Inflammatory macrophage treated with lipopolysaccharide for 1 hour (primary cell): ENCODE measurements around the gene CDC40.

Source experiments
- DNase-seq, 2 donors: peaks; one replicate each; pipeline ENCODE4 v3.0.0-alpha.2; 2020 to 2022

The CDC40 gene

DNA sequence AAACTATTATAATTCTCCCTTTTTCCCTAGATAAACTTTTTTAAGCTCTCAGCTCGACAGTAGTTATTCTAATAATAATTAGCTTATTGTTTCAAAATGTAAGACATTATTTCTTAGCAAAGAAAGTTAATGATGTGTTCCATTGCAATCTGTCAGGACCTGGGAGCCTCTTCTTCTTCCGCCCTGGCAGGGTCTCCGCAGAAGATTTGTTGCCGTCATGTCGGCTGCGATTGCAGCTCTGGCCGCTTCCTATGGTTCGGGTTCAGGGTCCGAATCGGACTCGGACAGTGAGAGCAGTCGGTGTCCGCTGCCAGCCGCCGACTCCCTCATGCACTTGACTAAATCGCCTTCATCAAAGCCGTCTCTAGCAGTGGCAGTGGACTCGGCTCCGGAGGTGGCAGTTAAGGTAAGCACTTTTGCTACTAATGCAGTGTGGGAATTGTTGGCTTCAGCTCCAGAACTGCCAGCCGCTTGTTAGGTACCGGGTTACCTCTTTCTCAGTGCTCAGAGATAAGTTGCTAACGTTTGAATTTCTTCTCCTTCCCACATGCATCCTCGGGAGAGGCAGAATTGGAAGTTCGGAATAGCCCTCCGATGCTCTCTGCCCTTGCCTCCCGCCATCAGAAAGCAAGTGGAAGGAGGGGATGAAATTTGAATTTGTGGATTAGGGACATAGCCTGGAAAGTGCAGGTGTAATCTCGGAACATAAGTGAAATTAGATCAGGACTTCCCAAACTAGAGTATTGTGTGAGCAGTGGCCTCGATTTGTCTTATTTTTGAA lies at the start of gene CDC40:
CDC40 (plus strand) TSS at position 200 of the 781 bp plus-strand sequence; CDS start at position 218, 18 bp downstream.
- no peak for DNase-seq

DNA sequence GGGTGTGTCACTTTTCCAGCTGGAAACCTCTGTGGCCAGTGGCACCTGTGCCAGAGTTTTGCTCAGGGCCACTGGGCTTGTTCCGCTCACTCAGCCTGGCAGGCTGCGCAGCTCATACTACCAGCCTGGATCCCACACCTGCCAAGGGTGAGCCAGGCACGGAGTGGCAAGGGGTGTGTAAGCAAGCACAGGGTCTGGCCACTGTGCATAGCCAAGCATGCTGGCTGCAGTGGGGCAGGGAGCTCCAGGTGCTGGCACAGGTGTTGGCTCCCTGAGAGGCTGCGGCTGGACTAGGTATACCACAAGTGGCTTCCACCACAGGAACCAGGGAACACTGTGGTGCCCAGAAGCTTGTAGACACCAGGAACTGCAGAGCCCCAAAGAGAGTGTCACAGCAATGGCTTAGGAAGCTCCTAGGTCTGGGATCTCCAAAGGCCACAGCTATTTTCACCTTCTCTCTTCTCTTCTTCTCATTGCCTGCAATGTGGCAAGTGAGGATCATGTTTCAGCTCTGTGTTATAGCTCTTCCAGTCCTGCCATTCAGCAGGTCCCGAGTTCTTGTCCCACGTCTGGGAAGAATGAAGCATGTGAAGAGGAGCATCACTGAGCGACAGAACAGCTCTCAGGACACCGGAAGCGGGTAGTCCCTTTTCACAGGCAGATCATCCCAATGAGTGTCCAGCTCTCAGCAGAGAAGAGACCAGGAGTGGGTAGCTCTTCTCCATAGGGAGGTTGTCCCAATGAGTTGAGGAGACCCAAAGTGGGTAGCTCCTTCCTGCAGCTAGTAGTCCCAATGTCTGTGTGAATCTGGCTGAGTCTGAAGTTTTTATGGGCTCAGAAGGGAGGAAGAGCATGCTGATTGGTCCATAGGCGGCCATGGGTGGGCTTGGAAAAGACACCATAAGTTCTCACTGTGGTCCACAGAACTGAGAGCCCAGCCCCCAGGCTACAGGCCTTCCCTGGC lies 42.0 kb upstream of the CDC40 start:
- no peak for DNase-seq

DNA sequence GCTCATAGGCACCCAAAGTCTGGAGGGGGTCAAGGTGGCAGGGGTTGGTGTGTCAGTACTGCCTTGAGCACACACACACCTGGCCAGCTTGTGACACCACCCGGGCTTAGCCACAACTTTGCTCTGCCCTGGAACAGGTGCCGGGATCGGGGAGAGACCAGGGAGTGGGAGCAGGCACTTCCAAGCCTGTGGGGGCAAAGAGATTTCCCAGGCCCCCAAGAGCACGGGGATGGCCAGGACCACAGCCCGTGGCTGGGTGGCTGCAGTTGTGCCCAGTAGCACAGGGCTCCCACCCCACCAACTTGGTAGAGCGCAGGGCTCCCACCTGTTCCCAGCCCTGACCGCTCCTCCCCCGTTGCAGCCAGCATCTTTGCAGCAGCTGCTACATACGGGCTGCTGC lies 41.2 kb upstream of the CDC40 start:
- no peak for DNase-seq

DNA sequence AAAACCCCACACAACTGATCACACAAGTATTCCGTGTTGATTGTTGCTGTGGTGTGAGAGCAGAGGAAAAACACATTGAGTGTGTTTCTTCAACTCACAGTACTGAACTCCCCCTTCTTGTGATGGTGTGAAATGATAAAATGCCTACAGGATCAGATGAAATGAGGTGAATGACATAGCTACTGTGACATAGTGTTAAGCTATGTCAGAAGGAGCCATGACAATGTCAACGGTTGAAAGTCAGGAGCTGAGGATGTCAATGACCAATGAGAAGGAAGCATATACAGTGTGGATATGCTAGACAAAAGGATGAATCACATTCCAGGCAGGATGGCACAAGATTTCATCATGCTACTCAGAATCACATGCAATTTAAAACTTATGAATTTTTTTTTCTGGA lies 39.6 kb upstream of the CDC40 start:
- no peak for DNase-seq

DNA sequence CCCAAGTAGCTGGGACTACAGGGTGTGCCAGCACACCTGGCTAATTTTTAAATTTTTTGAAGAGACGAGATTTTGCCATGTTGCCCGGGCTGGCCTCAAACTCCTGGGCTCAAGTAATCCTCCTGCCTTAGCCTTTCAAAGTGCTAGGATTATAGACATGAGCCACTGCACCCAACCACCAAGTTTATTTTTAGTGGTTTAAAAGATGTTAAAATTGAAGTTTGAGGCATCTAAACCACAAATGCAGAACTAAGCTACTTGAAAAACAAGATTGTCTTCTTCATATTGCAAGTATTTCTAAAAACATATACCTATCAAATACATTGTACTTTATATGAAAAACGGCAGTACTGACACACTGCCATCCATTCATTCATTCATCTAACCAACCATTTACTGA lies 32.4 kb upstream of the CDC40 start:
- no peak for DNase-seq

DNA sequence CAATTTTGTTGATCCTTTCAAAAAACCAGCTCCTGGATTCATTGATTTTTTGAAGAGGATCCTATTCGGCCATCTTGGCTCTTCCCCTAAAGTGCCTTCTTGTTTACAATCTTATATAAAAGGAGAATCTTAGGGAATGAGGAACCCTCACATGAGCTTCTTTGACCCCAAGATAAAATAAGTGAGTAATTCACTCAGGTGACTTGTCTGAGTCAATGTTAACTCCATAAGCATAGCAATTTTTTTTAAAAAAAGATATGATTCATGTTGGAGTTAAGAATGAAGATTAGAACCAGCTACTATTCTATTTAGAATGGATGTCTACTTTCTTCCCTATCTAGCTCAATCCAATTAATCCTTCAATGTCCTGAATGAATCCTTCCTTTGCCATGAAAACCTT lies 21.7 kb upstream of the CDC40 start:
- no peak for DNase-seq

DNA sequence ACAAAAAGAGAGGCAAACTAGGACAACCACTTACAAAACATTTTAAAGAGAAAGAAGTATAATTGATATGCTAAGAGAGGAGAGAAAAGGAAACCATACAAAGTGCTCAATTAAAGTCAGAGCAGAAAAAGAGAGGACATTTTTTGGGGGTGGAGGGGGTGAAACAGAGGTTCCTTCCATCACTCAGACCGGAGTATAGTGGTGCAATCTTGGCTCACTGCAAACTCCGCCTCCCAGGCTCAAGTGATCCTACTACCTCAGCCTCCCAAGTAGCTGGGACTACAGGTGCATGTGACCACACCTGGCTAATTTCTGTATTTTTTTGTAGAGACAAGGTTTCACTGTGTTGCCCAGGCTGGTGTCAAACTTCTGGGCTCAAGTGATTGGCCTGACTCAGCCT lies 10.1 kb upstream of the CDC40 start:
- no peak for DNase-seq

DNA sequence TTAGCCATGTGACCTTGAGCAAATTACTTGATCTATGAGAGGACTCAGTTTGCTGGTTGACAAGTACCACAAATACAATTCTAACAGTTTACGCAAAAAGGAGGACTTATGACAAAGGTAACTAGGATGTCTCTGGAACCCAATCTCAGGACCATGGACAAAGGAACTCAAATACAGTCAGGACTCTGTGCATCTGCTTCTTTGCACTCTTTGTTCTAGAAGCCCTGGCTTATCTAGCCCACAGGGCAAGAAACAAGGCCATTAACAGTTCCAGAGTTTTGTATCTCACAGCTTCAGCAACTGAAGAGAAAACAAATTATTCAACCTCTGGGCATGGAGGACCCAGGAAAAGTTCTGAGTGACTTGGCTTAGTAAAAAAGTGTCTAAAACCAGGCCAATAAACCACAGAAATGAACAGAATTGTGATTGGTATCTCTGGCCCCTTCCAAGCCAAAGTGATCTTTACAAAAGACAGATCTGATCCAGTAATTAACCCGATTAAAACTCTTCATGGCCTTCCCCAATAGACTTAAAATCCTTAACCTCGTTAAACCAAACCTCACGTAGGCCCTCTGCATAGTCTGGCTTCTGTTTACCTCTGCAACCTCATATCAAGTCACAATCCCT lies 6.6 kb upstream of the CDC40 start:
- no peak for DNase-seq

DNA sequence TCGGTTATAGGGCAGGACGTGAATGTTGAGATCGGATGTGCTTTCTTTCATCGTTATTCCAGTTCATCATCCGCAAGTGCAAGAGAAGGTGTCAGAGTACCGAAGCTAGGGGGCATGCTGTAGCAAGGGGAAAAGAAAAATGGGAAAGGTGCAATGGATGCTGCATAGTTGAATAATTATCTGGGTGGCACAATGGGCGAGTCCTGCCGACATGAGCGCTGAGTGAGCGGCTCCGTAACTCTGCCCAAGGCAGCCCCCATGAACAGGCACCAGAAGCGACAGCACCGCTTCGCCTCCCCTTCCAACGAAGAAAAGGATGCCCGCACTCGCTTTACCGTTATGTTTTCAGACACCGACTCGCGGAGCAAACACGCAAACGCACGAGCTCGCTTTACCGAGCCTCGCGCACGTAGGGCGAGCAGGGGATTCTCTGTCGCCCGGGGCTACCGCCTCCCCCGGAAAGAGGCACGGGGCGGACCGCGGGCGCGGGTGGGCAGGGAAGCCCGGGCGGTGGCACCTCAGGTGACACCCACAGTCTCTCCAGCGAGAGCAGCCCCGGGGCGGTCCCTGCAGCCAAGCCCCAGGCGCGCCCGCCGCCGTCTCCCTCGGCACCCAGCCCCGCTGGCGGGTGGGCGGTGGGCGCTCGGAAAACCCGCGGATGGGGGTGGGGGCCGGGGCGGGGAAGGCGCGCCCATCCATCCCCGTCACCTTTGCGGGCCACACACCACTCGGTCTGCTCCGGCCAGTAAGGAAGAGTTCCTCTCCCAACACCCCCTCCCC lies 1.4 kb upstream of the CDC40 start:
- DNase-seq = peak; percentile 9 to 23

DNA sequence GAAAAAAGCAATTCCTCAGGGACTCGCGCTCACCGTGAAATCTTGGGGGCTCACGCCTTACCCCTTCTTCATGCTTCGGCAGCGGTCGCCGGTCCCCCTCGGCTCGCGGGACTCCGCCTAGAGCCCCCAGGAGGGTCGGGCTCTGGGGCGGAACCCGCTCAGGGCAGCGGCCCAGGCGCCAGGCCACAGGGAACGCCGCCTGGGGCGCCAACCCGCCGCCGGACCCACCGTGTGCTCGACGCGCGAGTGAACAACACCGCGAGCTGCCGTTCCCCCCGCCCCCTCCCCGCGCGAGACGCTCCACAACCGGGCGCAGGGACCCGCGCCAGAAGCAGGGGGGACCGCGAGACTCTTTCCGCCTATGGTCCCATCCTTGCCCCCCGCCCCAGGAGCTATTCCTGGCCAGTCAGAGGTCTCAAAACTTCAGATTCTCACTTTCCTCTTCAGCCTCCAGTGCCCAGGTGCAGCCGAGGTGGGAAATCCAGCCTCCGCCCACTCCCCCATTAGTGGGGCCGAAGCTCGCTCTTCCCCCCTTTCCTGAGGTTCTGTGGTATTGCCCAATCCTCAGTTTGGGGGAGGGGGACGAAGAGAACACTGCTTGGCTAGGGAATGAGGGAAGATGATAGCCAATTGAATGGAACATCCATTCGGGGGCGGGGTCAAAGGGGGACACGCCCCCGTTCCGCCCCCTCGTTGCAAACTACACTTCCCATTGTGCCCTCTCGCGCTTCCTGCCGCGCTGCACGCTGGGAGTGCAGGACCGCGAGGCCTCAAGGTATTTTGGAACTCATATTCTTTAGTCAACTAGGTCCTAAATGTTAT lies 610 bp upstream of the CDC40 start, which contains the start of gene WASF1:
WASF1 (minus strand) TSS at position 265 of the 822 bp plus-strand sequence. CDS start 52,069 bp downstream, outside the sequence.
- peak; percentile 92 to 97 for DNase-seq

DNA sequence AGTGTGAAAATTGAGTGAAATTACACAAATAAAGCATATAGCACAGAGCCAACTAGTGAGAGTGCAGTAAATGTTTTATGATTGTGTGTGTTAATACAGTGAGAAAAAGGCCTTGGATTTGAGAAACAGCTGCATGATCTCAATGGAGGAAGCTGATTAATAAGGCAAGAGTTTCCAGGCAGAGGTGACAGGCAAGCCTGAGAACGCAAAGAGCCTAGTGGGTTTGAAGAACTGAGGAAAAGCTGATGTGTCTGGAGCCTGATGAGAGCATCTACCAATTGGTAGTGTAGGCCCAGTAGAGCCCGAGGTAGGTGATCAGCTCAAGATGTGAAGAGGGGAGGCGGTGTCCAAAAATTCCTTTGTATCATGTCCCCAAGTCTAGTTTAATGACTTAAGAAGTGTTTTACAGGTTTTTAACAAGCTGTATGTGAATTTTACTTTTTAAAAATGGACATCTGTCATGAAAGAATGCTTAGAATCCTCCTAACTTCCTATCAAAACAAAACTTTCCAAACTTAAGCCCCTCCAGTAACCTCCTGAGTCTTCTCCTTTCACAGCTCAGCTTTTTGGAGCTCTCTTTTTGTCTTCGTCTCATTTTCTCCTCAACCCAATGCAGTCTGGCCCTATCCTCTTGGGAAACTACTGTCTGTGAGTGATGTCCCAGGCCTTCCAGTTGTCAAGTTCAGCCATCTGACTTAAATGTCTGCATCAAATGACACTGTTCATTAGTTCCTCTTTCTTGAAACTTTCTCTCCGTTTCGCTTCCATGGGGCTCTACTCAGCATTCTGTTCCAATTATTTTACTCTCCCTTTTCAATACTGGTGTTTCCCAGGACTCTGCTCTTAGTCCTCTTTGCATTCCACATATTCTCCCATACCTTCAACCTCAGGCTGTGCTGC lies 1.2 kb downstream of the CDC40 start:
- peak; percentile 62 to 63 for DNase-seq

DNA sequence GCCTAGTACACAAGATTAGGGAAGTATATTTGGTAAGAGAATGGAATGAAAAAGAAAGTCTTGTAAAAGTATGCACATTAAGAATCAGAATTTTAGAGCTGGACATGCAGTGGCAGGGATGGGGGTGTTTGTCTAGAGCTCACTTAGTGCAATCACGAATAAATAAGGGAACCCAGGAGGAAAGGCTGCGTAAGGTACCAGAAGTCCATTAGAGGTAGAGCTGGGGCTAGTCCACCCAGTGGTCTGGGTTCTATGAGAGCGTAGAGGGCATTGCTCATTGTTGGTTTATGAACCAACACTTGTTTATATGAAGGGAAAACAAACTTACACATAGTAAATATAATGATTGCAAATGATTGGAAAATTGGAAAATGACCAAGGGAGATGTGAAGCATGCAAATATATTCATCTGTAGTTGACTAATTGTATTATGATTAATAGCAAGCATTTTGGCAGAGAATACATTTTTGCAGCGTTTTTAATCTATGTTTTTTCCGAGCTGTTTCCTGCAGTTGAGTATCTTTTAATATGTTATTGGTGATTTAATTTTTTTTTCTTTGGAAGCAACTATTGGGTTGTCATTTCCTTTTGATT lies 3.2 kb downstream of the CDC40 start:
- no peak for DNase-seq

DNA sequence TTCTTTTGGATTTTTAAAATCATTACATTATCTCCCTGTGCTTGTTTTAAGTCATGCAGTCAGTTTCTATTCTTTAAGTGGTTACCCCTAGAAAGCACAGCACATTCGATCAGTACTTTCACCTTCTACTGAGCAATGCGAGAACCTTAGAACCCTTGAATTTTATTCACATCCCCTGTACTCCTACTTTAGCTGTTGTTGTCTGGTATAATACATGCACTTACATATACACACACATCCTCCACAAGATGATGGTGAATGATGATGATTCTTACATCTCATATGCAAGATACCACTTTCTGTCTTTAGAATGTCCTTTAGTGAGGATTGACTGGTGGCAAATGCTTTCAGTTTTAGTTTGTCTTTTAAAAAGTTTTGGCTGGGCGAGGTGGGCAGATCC lies 5.7 kb downstream of the CDC40 start:
- no peak for DNase-seq

DNA sequence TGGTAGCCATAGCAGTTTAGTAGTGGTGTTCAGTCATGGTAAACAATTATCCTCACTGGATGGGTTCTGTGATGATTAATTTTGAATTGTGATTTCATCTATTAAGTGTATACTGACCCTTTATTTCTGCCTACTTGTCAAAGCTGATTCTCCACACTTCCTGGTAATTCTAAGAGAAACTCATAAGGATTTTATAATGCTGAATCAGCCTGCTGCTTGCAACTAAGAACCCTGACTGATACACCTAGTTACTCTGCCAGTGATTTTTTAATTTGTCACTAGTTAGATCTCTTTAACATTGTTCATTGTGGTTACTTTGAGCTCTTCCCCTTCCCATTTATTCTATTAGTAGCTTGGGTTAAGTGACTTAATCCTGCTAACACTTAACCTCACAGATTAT lies 8.6 kb downstream of the CDC40 start:
- no peak for DNase-seq

DNA sequence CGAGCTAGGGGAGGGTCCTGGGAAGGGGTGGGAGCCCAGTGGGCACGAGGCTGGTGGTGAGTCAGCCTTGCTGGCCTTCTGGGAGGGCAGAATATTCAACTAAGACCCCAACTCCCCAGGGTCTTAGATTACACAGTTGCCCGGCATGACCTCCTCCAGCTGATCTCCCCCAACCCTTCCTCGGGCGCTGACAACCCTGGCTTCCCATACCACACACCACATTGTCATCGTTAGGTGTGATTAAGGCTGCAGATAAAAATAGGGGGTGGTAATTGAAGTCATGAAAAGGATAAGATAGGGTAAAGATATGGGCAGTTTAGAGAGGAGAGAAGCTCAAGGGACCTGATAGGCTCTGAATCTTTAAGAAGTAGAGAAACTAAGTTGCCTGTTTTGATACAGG lies 10.5 kb downstream of the CDC40 start:
- DNase-seq = no peak

DNA sequence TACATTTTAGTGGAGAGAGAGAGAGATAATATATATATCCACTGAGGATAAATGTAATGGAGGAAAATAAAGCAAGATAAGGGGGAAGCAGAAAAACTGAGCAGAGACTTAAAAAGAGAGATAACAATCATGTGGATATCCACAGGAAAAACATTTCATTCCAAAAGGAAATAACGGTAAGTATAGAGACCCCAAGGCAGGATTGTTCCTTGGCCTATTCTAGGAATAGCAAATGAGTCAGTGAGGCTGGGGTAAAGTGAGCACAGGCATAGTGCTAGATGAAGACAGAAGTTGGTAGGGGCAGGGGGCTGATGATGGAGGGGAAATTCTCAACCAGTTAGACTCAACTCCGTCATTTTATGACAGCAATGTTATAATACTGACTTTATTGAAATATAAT lies 11.2 kb downstream of the CDC40 start:
- no peak for DNase-seq

DNA sequence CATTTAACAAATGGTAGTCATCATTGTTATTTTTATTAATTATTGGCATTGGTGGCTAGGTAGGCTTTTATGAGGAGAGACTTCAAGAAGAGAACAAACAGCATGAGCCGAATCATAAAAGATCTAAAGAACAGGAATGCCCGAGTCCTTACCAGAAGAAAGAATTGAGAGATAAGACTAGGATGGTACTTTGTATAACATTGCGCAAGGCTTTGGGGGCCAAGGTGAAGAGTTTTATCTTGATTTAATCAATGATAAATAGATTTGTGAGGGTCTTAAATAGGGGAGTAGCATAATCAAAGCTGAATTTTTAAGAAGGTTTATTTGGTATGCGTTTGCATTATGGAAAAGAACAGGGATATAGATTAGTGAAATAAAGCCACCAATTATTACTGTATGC lies 15.4 kb downstream of the CDC40 start:
- DNase-seq = no peak

DNA sequence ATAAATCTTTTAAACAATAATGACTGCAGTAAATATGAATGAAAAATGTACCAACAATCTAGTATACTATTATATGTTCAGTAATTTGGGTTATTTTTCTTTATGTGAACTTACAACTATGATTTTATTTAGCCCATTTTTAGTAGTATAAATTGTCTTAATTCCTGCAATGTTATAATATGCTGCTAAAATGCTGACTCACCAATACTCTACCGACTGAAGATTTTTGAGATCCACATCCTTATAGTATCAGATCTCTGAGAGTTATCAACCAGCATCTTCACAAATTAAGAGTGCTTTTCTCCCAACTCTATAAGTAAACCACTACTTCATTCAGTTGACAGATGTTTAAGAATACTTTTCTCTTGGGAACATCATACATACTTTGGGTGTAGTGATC lies 16.6 kb downstream of the CDC40 start:
- DNase-seq = no peak

DNA sequence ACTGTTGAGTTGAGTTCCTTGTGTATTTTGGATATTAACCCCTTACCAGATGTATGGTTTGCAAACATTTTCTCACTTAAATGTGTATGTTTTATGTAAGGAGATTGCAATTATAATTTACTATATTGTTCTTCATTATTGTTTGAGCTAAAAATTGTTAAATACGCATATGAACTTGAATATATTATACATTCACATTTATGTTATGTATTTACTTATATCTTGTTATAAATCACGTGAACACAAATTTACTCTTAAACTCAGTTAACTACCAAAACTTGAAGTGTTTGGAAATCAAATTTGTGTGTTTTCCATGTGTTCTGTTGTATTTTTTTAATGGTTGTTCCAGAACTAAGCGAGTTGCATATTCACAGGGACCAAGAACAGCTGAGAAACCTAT lies 18.3 kb downstream of the CDC40 start:
- DNase-seq = no peak
